Muscle layer of colon (tissue), 2 donors: ENCODE measurements around the gene SUPT3H.
"Not testable (repeated sequence)": the region's sequence is repeated elsewhere in the genome, so short reads cannot be mapped to it uniquely, and the experiment has no call there.

Experiments
- H3K27ac ChIP-seq: one replicate; pipeline ENCODE4 v1.7.0; 2013; ENCODE audit warnings: low read depth, mild to moderate bottlenecking, low read length, moderate library complexity
- H3K27me3 ChIP-seq, 2 donors: one replicate each; pipeline ENCODE4 v1.7.0; 2013; ENCODE audit warnings: low read length in 2 of 2, mild to moderate bottlenecking in 2 of 2; ENCODE audit not compliant: insufficient read depth in 2 of 2, control insufficient read depth in 1 of 2
- H3K36me3 ChIP-seq: one replicate; pipeline ENCODE4 v1.7.0; 2013; ENCODE audit warnings: mild to moderate bottlenecking, low read length; ENCODE audit not compliant: insufficient read depth
- H3K4me1 ChIP-seq: one replicate; pipeline ENCODE4 v1.7.0; 2013; ENCODE audit warnings: mild to moderate bottlenecking, low read length; ENCODE audit not compliant: insufficient read depth
- H3K4me3 ChIP-seq, 2 donors: one replicate each; pipeline ENCODE4 v1.7.0; 2013; ENCODE audit warnings: low read length in 2 of 2, low read depth in 1 of 2, mild to moderate bottlenecking in 1 of 2, moderate library complexity in 1 of 2
- H3K9ac ChIP-seq: one replicate; pipeline ENCODE4 v1.7.0; 2013; ENCODE audit warnings: low read length
- H3K9me3 ChIP-seq: one replicate; pipeline ENCODE4 v1.7.0; 2013; ENCODE audit warnings: mild to moderate bottlenecking, low read length
- donor health status: abdominal sarcoma.
- donor health status: Adenocarcinoma of cecum.

Gene SUPT3H

GRCh38 chr6:44898296-44898930 lies 479.3 kb downstream of the SUPT3H start:
- H3K27ac ChIP-seq = no peak overlapping the region

GRCh38 chr6:44897316-44897715 lies 480.4 kb downstream of the SUPT3H start:
- Histone ChIP-seq H3K9me3 (no peaks in the 10 kb centered on the region), H3K27me3 (no peaks in the 10 kb centered on the region), H3K4me3 (no peak overlapping the region), H3K27ac (no peak overlapping the region), H3K4me1 (no peaks in the 10 kb centered on the region), H3K9ac (no peak overlapping the region), H3K36me3 (no peaks in the 10 kb centered on the region)

More at GRCh38 chr6:44898296-44898930, 479.3 kb downstream of the SUPT3H start:
- H3K9me3 ChIP-seq = no peaks in the 10 kb centered on the region
- H3K4me3 ChIP-seq = no peak overlapping the region
- H3K27me3 ChIP-seq = no peaks in the 10 kb centered on the region
- no peak overlapping the region for H3K9ac ChIP-seq
- H3K36me3 ChIP-seq = no peaks in the 10 kb centered on the region
- H3K4me1 ChIP-seq = no peaks in the 10 kb centered on the region

GRCh38 chr6:44896701-44897100 lies 481.0 kb downstream of the SUPT3H start:
- no peak overlapping the region for H3K27ac ChIP-seq
- H3K36me3 ChIP-seq = no peaks in the 10 kb centered on the region
- H3K9me3 ChIP-seq = no peaks in the 10 kb centered on the region
- no peak overlapping the region for H3K9ac ChIP-seq
- H3K4me1 ChIP-seq = no peaks in the 10 kb centered on the region
- H3K4me3 ChIP-seq = no peak overlapping the region
- H3K27me3 ChIP-seq = no peaks in the 10 kb centered on the region

- Histone ChIP-seq H3K4me1 (no peaks in the 10 kb centered on the region), H3K9ac (no peak overlapping the region), H3K27me3 (no peaks in the 10 kb centered on the region), H3K4me3 (no peak overlapping the region), H3K27ac (no peak overlapping the region), H3K36me3 (no peaks in the 10 kb centered on the region), H3K9me3 (no peaks in the 10 kb centered on the region)
These were observed 485.2 kb downstream of the SUPT3H start for GRCh38 chr6:44892579-44892978.

GRCh38 chr6:44879071-44879470 lies 498.7 kb downstream of the SUPT3H start:
- H3K36me3 ChIP-seq, H3K27me3 ChIP-seq, H3K27ac ChIP-seq, H3K9me3 ChIP-seq, H3K4me1 ChIP-seq, H3K4me3 ChIP-seq, H3K9ac ChIP-seq: not testable (repeated sequence)

GRCh38 chr6:44876638-44877037 lies 501.1 kb downstream of the SUPT3H start:
- H3K9ac ChIP-seq, H3K27me3 ChIP-seq, H3K27ac ChIP-seq, H3K36me3 ChIP-seq, H3K4me1 ChIP-seq, H3K9me3 ChIP-seq, H3K4me3 ChIP-seq: not testable (repeated sequence)

GRCh38 chr6:44869321-44869897 lies 508.3 kb downstream of the SUPT3H start:
- Histone ChIP-seq H3K4me1 (no peaks in the 10 kb centered on the region), H3K9me3 (no peaks in the 10 kb centered on the region), H3K27me3 (no peaks in the 10 kb centered on the region), H3K36me3 (no peaks in the 10 kb centered on the region), H3K27ac (no peak overlapping the region), H3K4me3 (no peak overlapping the region), H3K9ac (no peak overlapping the region)

- Histone ChIP-seq H3K4me1 (no peaks in the 10 kb centered on the region), H3K36me3 (no peaks in the 10 kb centered on the region), H3K4me3 (no peak overlapping the region), H3K9ac (no peak overlapping the region), H3K27ac (no peak overlapping the region), H3K9me3 (no peaks in the 10 kb centered on the region), H3K27me3 (no peaks in the 10 kb centered on the region)
These were observed 508.8 kb downstream of the SUPT3H start for GRCh38 chr6:44868910-44869309.

GRCh38 chr6:44868335-44868668 lies 509.4 kb downstream of the SUPT3H start:
- Histone ChIP-seq H3K4me1 (no peaks in the 10 kb centered on the region), H3K9ac (no peak overlapping the region), H3K36me3 (no peaks in the 10 kb centered on the region), H3K27ac (no peak overlapping the region), H3K9me3 (no peaks in the 10 kb centered on the region), H3K27me3 (no peaks in the 10 kb centered on the region), H3K4me3 (no peak overlapping the region)

- Histone ChIP-seq H3K9me3 (no peaks in the 10 kb centered on the region), H3K27ac (no peak overlapping the region), H3K9ac (no peak overlapping the region), H3K4me3 (no peak overlapping the region), H3K27me3 (no peaks in the 10 kb centered on the region), H3K36me3 (no peaks in the 10 kb centered on the region), H3K4me1 (no peaks in the 10 kb centered on the region)
These were observed 510.0 kb downstream of the SUPT3H start for GRCh38 chr6:44867571-44868334.

- H3K9ac ChIP-seq, H3K4me3 ChIP-seq, H3K27me3 ChIP-seq, H3K4me1 ChIP-seq, H3K36me3 ChIP-seq, H3K27ac ChIP-seq, H3K9me3 ChIP-seq: not testable (repeated sequence)
These were observed 512.5 kb downstream of the SUPT3H start for GRCh38 chr6:44865184-44865583.
